CD4-positive, alpha-beta T cell treated with Interleukin-4 for 1 hour (primary cell): ENCODE measurements around the gene NRN1.
"Not testable (repeated sequence)": the region's sequence is repeated elsewhere in the genome, so short reads cannot be mapped to it uniquely, and the experiment has no call there.

Experiments used
- DNase-seq, 2 donors: peaks; one replicate each; pipeline ENCODE4 v3.0.0-alpha.2; 2020 to 2022

NRN1 gene

GRCh38 chr6:5979650-5980420 lies 26.9 kb downstream of the NRN1 start:
- no peak for DNase-seq

GRCh38 chr6:5976811-5977210 lies 29.9 kb downstream of the NRN1 start:
- no peak for DNase-seq

GRCh38 chr6:5968817-5969734 lies 37.6 kb downstream of the NRN1 start:
- no peak for DNase-seq

GRCh38 chr6:5968036-5968435 lies 38.7 kb downstream of the NRN1 start:
- not testable (repeated sequence) for DNase-seq

GRCh38 chr6:5967594-5967993 lies 39.1 kb downstream of the NRN1 start:
- DNase-seq: no peak

- no peak for DNase-seq
Observed at GRCh38 chr6:5962794-5963193, 43.9 kb downstream of the NRN1 start.

- no peak for DNase-seq
Observed at GRCh38 chr6:5961836-5962235, 44.9 kb downstream of the NRN1 start.

- no peak for DNase-seq
Observed at GRCh38 chr6:5960456-5960855, 46.3 kb downstream of the NRN1 start.

- DNase-seq: no peak
Observed at GRCh38 chr6:5958921-5959320, 47.8 kb downstream of the NRN1 start.

GRCh38 chr6:5956939-5957338 lies 49.8 kb downstream of the NRN1 start:
- no peak for DNase-seq

GRCh38 chr6:5950361-5950785 lies 56.4 kb downstream of the NRN1 start:
- peak in 1 of 2 donors; percentile 10 for DNase-seq
